GM21786 (cell line): ENCODE results near the gene DUSP9.
"Not testable (repeated sequence)": the region's sequence is repeated elsewhere in the genome, so short reads cannot be mapped to it uniquely, and the experiment has no call there.

Experiments
- ATAC-seq: cut with Tn5 transposase; IDR thresholded peaks from one replicate; pipeline ENCODE4 v1.9.1; 2021; ENCODE audit not compliant: unreplicated experiment

Gene DUSP9

GRCh38 chrX:153670748-153671588 lies 24.0 kb downstream of the DUSP9 start:
- no peak for ATAC-seq

DNA sequence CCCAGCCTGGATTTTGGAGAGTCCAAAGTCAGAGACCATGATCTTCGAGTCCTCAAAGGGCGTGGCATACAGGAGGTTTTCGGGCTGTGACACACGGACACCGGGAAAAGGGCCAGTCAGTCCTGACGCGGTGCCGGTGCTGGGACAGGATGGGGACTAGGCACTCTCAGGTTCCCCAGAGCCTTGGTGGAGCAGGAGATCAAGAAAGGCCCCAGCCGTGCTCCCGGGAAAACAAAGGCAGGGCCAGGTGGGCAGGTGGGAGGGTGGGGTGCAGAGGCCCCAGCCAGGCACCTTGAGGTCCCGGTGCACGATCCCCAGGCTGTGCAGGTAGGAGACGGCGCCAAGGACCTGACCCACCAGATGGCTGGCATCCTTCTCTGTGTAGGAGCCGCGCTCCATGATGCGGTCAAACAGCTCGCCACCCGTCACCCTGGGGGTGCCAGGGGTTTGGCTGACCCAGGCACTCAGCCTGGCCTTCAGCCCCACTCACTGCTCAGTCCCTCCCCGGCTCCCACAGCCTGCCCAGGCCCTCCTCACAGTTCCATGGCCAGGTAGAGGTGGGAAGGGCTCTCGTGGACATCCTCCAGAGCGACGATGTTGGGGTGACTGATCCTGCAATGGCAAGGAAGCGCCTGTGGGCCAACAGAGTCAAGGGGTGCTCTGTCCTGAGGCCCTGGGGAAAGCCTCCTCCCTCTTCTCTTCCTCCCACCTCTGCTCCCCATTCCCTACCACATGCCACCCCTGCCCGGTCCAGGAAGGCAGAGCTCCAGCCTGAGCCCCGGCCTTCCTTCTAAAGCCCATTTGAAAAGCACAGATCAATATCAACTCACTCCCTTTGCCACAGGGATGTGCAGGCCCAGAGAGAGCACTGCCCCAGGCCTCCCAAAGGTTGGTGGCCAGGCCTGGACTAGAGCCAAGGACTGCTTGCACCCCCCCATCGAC lies 24.9 kb downstream of the DUSP9 start:
- no peak for ATAC-seq

DNA sequence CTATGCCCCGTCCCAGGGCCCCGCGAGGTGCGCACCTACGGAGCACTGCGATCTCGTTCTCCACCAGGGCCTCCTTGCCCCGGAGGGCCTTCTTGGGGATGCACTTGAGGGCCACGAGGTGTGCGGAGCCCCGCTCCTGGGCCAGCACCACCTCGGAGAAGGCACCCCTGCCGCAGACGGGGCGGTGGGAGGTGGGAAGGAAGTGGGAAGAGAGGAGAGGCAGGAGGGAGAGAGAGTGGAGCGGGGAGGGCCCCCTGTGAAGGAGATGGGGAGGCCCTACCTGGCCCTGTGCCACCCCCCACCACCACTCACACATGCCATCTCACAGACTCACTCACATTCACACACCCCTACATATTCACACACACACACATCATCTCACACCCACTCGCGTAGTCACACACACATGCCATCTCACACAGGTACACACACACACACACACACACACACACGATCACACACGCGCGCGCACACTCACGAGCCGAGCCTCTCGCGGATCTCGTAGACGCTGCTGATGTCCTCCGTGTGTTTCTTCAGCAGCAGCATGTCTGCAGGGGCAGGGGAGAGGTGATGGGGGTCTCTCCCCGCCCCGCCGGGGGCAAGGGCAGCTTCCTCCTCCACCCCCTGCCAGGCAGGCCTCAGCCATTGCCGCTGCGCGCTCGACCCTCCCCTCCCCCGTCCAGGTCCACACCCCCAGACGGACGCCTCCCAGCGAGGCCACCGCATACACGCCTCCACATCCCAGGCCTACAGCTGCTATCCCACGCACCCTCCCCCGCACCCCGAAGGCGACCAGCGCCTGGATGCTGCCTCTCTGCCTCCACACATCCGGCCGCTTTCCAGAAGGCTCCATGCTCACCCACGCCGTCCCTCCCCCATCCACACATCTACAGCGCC lies 25.8 kb downstream of the DUSP9 start:
- no peak for ATAC-seq

DNA sequence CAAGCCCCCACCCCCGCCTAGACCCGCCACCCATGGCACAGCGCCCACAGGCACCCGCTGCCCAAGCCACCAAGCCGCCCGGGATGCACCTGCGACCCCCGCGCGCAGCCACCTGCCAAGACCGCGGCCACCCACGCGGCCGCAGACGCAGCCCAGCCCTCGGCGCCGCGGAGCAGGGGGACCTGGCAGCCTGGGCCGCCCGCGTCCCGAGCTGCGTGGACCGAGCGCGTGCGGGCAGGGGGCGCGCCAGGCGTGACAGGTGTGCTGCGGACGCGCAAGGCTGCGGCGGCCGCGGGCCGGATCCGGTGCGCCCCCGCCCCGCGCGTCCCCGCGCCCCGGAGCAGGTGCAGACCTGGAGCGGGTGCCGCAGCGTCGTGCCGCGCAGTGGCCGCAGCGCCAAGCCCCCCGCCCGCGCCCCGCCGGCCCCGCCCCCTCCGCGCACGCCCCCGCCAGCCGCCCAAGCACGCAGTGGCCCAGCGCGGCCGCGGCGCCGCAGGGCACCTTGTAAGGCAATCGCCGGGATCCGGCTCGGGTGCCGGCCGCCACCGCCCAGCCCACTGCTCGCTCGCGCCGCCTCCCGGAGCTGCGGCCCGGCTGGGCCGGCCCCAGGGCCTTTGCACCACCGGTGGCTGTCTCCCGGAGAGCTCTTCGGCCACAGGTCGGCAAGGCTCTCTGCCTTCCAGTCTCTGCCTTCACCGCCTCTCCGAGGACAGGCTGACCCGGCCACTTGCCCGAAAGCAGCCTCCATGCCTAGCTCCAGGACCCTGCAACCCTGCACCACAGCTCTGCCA lies 26.6 kb downstream of the DUSP9 start, which contains the start of gene PNCK:
Gene PNCK (minus strand): TSS at position 386 of the 791 bp plus-strand sequence. CDS start 737 bp downstream, outside the sequence.
- no peak for ATAC-seq

- no peak for ATAC-seq
These were observed 27.3 kb downstream of the DUSP9 start for GRCh38 chrX:153674219-153674851.

DNA sequence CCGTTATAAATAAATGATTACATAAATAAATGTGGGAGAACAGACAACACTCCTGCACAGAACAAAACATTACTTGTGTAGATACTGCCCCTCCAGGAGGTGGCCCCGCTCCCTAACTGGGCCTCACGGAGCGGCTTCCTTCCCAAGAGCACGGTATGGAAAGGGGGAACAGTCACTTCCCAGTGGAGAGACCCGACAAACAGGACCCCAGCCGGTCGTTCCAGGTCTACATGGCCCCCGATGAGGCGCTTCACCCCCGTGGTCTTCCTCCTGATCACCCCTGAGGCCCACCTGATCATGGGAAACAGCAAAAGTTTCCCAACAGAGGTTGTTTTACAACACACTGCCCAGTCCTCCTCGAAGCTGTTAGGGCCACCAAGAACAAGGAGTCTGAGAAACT lies 34.2 kb downstream of the DUSP9 start:
- ATAC-seq, result no peak

DNA sequence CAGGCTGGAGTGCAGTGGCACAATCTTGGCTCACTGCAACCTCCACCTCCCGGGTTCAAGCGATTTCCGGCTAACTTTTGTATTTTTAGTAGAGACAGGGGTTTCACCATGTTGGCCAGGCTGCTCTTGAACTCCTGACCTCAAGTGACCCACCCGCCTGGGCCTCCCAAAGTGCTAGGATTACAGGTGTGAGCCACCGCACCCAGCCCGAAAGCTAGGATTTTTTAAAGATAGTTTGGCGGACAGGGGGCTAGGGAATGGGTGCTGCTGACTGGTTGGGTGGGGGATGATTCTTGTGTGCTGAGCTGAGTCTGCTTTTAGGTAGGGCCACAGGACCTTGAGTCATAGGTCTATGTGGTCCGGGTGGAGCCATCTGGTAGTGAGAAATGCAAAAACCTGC lies 36.5 kb downstream of the DUSP9 start:
- not testable (repeated sequence) for ATAC-seq

GRCh38 chrX:153684467-153685155 lies 37.6 kb downstream of the DUSP9 start:
- ATAC-seq, result no peak

DNA sequence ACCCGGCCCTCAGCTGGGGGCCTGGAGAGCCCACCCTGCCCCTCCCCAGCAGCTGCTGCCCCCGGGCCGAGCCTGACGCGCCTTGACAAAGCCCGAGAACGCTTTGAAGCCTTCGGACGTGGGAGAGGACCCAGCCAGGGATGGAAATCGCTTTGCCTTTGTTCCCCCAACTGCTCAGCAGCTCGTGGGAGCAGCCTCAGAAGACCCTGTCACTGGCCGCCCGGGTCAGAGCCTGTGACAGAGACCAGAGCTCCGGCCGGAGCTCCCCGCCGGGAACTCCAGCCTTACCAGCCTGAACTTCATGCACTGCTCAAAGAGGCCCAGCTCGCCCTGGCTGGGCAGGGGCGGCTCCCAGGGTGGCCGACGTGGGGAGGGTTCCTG lies 38.1 kb downstream of the DUSP9 start:
- ATAC-seq, result no peak

DNA sequence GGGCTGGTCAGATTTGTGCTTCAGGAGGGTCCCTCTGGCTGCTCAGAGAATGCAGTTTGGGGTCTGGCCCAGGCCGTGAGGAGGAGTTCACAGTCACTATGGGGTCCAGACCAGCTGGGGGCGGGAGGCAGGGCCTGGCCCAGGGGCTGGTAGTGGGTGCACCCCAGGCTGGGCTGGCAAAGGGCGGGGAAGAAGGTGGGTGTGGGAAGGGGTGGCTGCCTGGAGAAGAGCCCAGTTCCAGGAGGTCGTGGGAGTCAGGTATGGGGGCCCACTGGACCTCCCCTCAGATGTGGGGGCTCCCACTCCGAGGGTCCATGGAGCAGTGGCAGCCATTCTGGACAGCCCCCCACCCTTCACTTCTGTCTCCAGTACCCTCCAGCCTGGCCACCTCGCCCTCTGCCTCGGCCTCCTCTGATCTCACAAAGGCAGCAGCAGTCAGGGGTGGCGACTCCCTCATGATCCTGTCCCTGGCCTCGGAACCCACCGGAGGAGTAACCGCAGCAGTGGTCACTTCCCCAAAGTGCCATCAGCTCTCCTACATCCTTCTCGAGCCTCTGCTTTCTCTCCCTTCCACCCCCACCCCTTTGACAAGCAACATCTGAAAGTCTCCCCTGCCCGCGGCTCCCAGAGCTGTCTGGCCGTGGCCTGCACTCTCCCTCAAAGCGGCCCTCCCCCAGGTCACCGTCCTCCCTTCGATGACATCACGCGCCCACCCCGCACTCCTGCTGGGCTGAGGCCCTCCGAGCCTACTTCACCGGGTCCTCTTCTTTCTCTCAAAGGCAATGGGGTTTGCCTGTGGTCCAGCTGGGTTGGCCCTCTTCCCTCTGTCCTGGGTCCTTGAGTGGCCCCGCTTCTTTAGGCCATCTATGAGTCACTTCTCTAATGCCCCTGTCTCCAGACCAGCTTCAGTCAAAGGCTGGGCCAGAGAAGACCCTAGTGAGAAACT lies 39.0 kb downstream of the DUSP9 start:
- ATAC-seq, result no peak

DNA sequence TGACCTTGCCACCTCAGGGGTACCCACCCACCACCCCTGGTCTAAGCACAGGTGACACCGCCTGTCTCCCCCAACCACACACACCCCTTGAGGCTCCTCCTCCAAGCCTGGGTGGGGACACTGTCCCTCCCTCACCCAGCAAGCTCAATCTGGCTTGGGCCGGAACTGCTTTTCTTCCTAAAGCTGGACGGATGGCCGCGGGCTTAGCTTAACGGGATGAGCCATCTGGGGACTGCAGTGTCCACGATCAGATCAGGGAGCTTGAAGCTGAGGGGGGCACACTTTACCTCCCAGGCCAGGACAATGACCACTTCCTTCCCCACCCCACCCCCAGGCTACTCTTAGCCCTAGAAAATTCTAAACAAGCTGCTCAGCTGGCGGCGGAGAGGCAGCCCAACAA lies 39.7 kb downstream of the DUSP9 start:
- ATAC-seq, result no peak

DNA sequence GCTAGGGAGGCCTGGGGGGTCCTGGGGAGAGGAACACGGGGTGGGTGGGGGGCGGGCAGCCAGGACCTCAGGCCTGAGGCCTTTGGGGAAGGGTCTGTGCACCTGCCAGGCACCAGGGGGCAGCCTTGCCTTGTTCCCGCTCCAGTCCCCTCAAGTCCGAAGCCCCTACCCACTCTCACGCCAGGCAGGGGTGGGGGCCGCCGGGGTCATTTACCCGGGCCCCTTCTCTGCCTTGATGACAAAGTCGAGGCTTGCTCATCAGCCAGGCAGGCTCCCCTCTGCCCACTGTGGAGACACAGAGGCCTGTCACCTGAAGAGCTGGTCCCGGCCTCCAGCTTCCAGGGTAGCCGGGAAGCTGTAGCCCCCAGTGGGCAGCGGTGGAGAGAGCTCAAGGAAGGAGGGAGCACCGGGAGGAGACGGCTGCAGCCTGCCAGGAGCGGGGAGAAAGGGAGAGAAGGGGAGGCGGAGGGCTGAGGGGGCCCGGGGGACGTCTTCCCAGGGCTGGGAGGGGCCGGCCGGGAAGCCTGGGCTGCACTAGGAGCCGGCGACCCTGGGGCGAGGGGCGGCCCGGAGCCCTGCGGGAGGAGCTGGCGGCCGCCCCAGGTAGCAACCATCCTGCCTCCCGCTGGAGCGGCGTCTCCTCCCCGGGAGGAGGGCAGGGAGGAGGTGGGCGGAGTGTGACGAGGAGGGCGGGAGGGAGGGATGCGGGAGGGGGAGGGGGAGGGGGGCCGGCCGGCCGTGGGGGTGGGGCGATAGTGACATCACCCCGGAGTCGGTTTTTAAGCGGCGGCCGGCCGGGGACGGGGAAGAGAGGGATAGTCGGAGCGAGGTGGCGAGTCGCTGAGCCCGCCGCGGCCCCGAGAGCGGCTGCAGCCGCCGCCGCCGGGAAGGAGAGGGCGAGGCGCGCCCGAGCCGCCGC lies 40.4 kb downstream of the DUSP9 start, which contains the start of gene SLC6A8:
Gene SLC6A8 (plus strand): TSS at position 806 of the 919 bp plus-strand sequence. CDS start 649 bp downstream, outside the sequence.
- ATAC-seq, result no peak

GRCh38 chrX:153688071-153688470 lies 41.1 kb downstream of the DUSP9 start:
- no peak for ATAC-seq

GRCh38 chrX:153688506-153688905 lies 41.5 kb downstream of the DUSP9 start:
- ATAC-seq, result no peak

DNA sequence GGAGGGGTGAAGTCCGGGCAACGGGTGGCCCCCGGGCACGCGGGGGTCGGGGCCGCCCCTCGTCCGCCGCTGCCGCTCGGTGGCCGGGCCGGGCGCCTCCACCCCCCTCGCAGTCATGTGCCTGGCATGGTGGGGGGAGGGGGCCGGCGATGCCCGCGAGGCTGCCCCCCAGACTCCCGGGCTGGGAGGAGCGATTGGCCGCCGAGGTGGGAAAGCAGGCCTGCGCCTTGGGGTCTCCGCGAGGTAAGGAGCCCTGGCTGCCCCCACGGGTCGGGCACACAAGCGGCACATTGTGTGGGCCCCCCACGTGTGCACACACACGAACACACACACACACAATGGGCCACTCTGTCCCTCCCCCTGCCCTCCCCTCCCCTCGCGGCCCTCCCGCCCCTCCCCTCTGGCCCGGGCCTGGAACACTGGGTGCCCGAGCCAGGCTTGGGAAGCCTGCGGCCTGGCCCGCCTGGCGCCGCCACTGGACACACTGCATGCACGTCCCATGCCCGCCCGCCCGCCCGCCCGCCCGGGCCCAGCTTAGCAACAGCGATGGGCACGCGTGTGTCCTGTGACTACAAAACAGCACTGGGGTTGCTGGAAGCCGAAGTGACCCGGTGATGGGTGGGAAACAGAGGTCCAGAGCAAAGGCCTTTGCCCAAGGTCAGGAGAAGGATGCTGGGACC lies 42.0 kb downstream of the DUSP9 start:
- ATAC-seq, result no peak
